CD4-positive, CD25-positive, alpha-beta regulatory T cell (primary cell): ENCODE data around the gene DHRS1. TPM values are rescaled to one million over a fixed set of nuclear protein-coding genes. Genes with fewer than 3 reads are reported as not detected.

Experiments used
- ATAC-seq, 2 donors: fragments of 150-1000 bp; cut with Tn5 transposase; one replicate each; pipeline ENCODE4 v1.10.0; 2021; ENCODE audit warnings: low read depth in 2 of 2, moderate number of reproducible peaks in 2 of 2, moderate library complexity in 1 of 2
- DNase-seq, 3 donors: peaks; one replicate each; pipeline versions ENCODE4 v3.0.0 to v3.0.0-alpha.2; 2012 to 2022; ENCODE audit warnings: mixed read lengths in 1 of 3
- H3K27ac ChIP-seq: one replicate; pipeline ENCODE4 v1.7.0; 2013; ENCODE audit warnings: mild to moderate bottlenecking, low read length; ENCODE audit not compliant: insufficient read depth, poor library complexity, severe bottlenecking
- H3K27me3 ChIP-seq: one replicate; pipeline ENCODE4 v1.7.0; 2013; ENCODE audit warnings: low read length; ENCODE audit not compliant: control insufficient read depth, insufficient read depth
- H3K36me3 ChIP-seq: one replicate; pipeline ENCODE4 v1.7.0; 2013; ENCODE audit warnings: mild to moderate bottlenecking, low read length, moderate library complexity; ENCODE audit not compliant: control insufficient read depth, insufficient read depth
- H3K4me1 ChIP-seq: 2 replicates; pipeline ENCODE4 v1.7.0; 2013; ENCODE audit warnings: mild to moderate bottlenecking, low read length; ENCODE audit not compliant: insufficient read depth, control insufficient read depth, poor library complexity, severe bottlenecking
- H3K4me3 ChIP-seq: one replicate; pipeline ENCODE4 v1.7.0; 2013; ENCODE audit warnings: low read depth, mild to moderate bottlenecking, low read length, moderate library complexity
- H3K9me3 ChIP-seq, 2 experiments: 1 replicate in 1 of 2; 2 replicates in 1 of 2; pipeline ENCODE4 v1.7.0; 2013; ENCODE audit warnings: low read length in 2 of 2, mild to moderate bottlenecking in 1 of 2, moderate library complexity in 1 of 2; ENCODE audit not compliant: control insufficient read depth in 2 of 2
- H3K27ac Mint-ChIP-seq, 3 donors: one replicate each; pipeline ENCODE4 v1.8.0; 2020 to 2022; ENCODE audit warnings: mild to moderate bottlenecking in 3 of 3, mixed read lengths in 3 of 3, moderate library complexity in 2 of 3
- H3K27me3 Mint-ChIP-seq: one replicate; pipeline ENCODE4 v1.8.0; 2022; ENCODE audit warnings: mild to moderate bottlenecking, mixed read lengths
- H3K36me3 Mint-ChIP-seq: one replicate; pipeline ENCODE4 v1.8.0; 2020; ENCODE audit warnings: mixed read lengths
- H3K4me1 Mint-ChIP-seq, 4 donors: one replicate each; pipeline ENCODE4 v1.8.0; 2020 to 2022; ENCODE audit warnings: mixed read lengths in 4 of 4, mild to moderate bottlenecking in 1 of 4
- H3K4me3 Mint-ChIP-seq, 4 donors: one replicate each; pipeline ENCODE4 v1.8.0; 2020 to 2022; ENCODE audit warnings: mild to moderate bottlenecking in 4 of 4, mixed read lengths in 4 of 4, moderate library complexity in 3 of 4
- H3K9me3 Mint-ChIP-seq, 7 donors: one replicate each; pipeline ENCODE4 v1.8.0; 2020 to 2022; ENCODE audit warnings: mixed read lengths in 7 of 7, mild to moderate bottlenecking in 3 of 7, moderate library complexity in 2 of 7
- polyA plus RNA-seq, 4 donors: library from polyadenylated mRNA; unstranded; fragments of 300-500 nt; fragmentation: Illumina TruSeq; gene quantifications; one replicate each; pipeline ENCODE4 v1.2.3, GENCODE V29; 2021
- total RNA-seq: library from RNA; stranded (reverse); gene quantifications from one replicate; pipeline ENCODE4 v1.2.3, GENCODE V29; 2022

DHRS1 gene
- total and polyA plus RNA-seq, 5 donors from 2014 or later: 21.7 to 48.5 (median 32.5) TPM

DNA sequence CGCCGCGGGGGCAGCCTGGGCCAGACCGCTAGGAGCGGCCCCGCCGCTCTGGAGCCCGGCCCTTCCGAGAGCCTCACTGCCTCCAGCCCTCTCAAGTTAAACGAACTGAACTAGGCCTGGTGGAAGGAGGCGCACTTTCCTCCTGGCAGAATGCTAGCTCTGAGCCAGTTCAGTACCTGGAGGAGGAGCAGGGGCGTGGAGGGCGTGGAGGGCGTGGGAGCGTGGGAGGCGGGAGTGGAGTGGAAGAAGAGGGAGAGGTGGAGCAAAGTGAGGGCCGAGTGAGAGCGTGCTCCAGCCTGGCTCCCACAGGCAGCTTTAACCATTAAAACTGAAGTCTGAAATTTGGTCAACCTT is 17.0 kb upstream of the DHRS1 start:
- Mint-ChIP-seq H3K4me3 (peak overlapping the region in 1 of 4 donors; percentile 41), H3K4me1 (peaks cover 16 to 41% (median 38%) of the 10 kb centered on the region in 4 donors), H3K27ac (no peak overlapping the region), H3K9me3 (no peaks in the 10 kb centered on the region), H3K27me3 (peaks cover 7% of the 10 kb centered on the region), H3K36me3 (no peaks in the 10 kb centered on the region)
- Histone ChIP-seq H3K36me3 (no peaks in the 10 kb centered on the region), H3K27me3 (no peaks in the 10 kb centered on the region), H3K9me3 (no peaks in the 10 kb centered on the region), H3K4me1 (peaks cover 33% of the 10 kb centered on the region), H3K4me3 (no peak overlapping the region), H3K27ac (no peak overlapping the region)
- DNase-seq (no peak), ATAC-seq (no peak)

- peaks cover 16 to 44% (median 39%) of the 10 kb centered on the region in 4 donors for H3K4me1 Mint-ChIP-seq
- Histone ChIP-seq H3K4me1 (peaks cover 38% of the 10 kb centered on the region), H3K4me3 (no peak overlapping the region), H3K27ac (no peak overlapping the region), H3K27me3 (no peaks in the 10 kb centered on the region), H3K36me3 (no peaks in the 10 kb centered on the region), H3K9me3 (no peaks in the 10 kb centered on the region)
- peak overlapping the region in 2 of 4 donors; percentile 82 to 86 for H3K4me3 Mint-ChIP-seq
- DNase-seq: no peak
- ATAC-seq: no peak
- H3K27ac Mint-ChIP-seq: peak overlapping the region; percentile 59 to 91 (median 90)
- peaks cover 7% of the 10 kb centered on the region for H3K27me3 Mint-ChIP-seq
- no peaks in the 10 kb centered on the region for H3K36me3 Mint-ChIP-seq
- H3K9me3 Mint-ChIP-seq: no peaks in the 10 kb centered on the region
These were observed 16.4 kb upstream of the DHRS1 start for GRCh38 chr14:24315807-24316596.

DNA sequence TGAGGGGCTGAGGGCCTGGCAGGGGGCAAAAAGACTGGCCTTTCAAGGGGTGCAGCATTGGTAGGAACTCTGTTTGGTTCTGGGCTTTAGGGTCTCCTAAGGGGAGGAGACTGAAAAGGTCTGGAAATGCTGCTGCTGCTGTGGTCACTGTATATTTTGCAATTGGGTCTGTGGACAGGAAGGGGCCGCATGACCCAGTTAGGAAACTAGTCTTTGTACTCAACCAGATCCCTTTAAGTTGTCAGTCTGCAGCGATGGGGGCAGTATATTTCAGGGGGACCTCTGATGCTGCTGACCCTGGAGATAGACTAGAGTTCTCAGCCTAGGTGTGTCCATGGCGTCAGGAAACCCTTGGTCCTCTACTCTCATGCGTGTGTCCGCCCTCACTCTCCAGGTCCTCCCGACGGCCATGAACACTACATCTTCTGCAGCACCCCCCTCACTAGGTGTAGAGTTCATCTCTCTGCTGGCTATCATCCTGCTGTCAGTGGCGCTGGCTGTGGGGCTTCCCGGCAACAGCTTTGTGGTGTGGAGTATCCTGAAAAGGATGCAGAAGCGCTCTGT is 15.7 kb upstream of the DHRS1 start:
- Mint-ChIP-seq H3K4me1 (peaks cover 16 to 46% (median 39%) of the 10 kb centered on the region in 4 donors), H3K9me3 (no peaks in the 10 kb centered on the region), H3K27ac (peak overlapping the region in 2 of 3 donors; percentile 59 to 90), H3K36me3 (no peaks in the 10 kb centered on the region), H3K27me3 (peaks cover 7% of the 10 kb centered on the region), H3K4me3 (peak overlapping the region in 2 of 4 donors; percentile 82 to 86)
- no peaks in the 10 kb centered on the region for H3K27me3 ChIP-seq
- H3K4me3 ChIP-seq: no peak overlapping the region
- H3K36me3 ChIP-seq: no peaks in the 10 kb centered on the region
- no peak for DNase-seq
- H3K9me3 ChIP-seq: no peaks in the 10 kb centered on the region
- no peak for ATAC-seq
- peaks cover 44% of the 10 kb centered on the region for H3K4me1 ChIP-seq
- no peak overlapping the region for H3K27ac ChIP-seq

DNA sequence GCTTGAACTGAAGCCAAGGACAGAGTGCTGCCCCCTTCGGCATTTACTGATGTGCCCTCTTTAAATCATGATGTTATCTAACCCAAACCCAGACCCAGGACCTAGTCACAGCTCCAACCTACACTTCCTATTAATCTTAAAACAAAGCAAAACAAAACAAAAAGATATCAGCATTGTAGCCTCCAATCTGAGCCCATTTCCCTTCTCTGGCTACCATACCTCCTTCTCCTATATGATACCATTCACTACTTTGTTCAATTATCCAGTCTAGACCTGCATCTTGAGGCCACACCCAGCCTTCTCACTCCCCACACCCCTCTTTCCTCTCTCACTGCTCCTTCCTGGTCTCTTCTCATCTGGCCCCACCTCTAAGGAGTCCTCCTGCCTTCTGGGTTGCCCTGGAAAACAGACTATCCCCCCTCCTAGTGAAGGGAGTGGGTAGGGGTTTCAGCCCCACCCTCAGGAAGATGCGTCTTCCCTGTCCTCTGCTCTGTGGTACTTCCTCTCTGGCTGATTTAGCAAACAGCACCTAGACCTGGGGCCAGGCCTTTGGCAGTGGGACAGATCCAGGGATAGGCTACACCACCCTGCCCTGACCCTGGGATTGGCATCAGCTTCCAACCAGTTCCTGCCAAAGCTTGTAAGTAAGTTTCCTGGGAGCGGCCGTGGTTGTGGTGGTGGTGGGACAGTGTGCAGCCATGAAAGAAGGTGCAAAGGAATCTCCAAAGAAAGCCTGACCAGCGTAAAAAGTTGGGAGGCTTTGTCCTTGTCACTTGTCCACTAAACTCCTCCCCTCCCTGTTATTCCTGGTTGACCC is 15.0 kb upstream of the DHRS1 start:
- peaks cover 51% of the 10 kb centered on the region for H3K4me1 ChIP-seq
- peak in 1 of 3 donors; percentile 16 for DNase-seq
- no peaks in the 10 kb centered on the region for H3K9me3 ChIP-seq
- Mint-ChIP-seq H3K9me3 (no peaks in the 10 kb centered on the region), H3K36me3 (no peaks in the 10 kb centered on the region), H3K4me3 (peak overlapping the region in 3 of 4 donors; percentile 72 to 86 (median 81)), H3K4me1 (peaks cover 16 to 54% (median 39%) of the 10 kb centered on the region in 4 donors), H3K27ac (peak overlapping the region; percentile 81 to 90 (median 90)), H3K27me3 (peaks cover 4% of the 10 kb centered on the region)
- H3K27ac ChIP-seq: no peak overlapping the region
- ATAC-seq: no peak
- H3K36me3 ChIP-seq: no peaks in the 10 kb centered on the region
- H3K4me3 ChIP-seq: peak overlapping the region; percentile 21
- no peaks in the 10 kb centered on the region for H3K27me3 ChIP-seq

DNA sequence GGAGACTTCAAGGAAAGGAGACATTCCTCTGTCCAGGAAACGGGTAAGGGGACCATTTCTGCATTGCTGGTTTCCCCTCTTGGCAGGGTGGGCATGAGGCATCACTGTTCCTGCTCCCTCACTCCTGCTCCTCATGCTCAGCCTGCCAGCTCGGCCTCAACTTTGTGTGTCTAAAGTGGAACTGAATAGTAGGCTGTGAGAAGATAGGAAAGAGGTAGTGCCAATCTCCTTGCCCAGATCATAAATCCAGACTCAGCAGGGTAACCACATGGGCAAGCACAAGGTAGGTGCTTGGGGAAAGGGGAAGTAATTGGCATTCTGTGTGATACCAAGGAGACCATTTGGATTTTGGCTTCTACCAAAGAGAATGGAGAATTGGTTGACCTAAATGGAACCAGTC is 14.3 kb upstream of the DHRS1 start:
- Mint-ChIP-seq H3K9me3 (no peaks in the 10 kb centered on the region), H3K27ac (peak overlapping the region; percentile 78 to 90 (median 81)), H3K36me3 (no peaks in the 10 kb centered on the region), H3K4me3 (peak overlapping the region; percentile 72 to 86 (median 84)), H3K27me3 (no peaks in the 10 kb centered on the region), H3K4me1 (peaks cover 20 to 60% (median 45%) of the 10 kb centered on the region in 4 donors)
- Histone ChIP-seq H3K4me3 (peak overlapping the region; percentile 21), H3K27me3 (no peaks in the 10 kb centered on the region), H3K4me1 (peaks cover 57% of the 10 kb centered on the region), H3K27ac (no peak overlapping the region), H3K9me3 (no peaks in the 10 kb centered on the region), H3K36me3 (no peaks in the 10 kb centered on the region)
- DNase-seq: no peak
- ATAC-seq: no peak

- peak overlapping the region; percentile 81 to 90 (median 87) for H3K27ac Mint-ChIP-seq
- H3K9me3 ChIP-seq: no peaks in the 10 kb centered on the region
- peaks cover 25 to 70% (median 52%) of the 10 kb centered on the region in 4 donors for H3K4me1 Mint-ChIP-seq
- H3K36me3 Mint-ChIP-seq: peaks cover 3% of the 10 kb centered on the region
- no peaks in the 10 kb centered on the region for H3K27me3 ChIP-seq
- DNase-seq: peak in 2 of 3 donors; percentile 30 to 70
- H3K4me3 Mint-ChIP-seq: peak overlapping the region; percentile 22 to 91 (median 86)
- peak overlapping the region; percentile 51 for H3K27ac ChIP-seq
- H3K36me3 ChIP-seq: no peaks in the 10 kb centered on the region
- H3K4me3 ChIP-seq: peak overlapping the region; percentile 54
- no peak for ATAC-seq
- H3K27me3 Mint-ChIP-seq: no peaks in the 10 kb centered on the region
- H3K4me1 ChIP-seq: peaks cover 65% of the 10 kb centered on the region
- no peaks in the 10 kb centered on the region for H3K9me3 Mint-ChIP-seq
These were observed 13.3 kb upstream of the DHRS1 start for GRCh38 chr14:24312736-24313507.
